Transverse colon (tissue), 3 donors: ENCODE data around the gene CCDC200.

Experiments used
- CTCF ChIP-seq, 5 experiments: fragments of 200-600 bp in 3 of 5; fragments of 450-650 bp in 2 of 5; sonication (generic) in 3 of 5; IDR thresholded peaks; 1 replicate in 2 of 5; 2 replicates in 3 of 5; pipeline ENCODE4 v1.5.1; 2016 to 2017; ENCODE audit warnings: antibody characterized with exemption in 5 of 5, inconsistent platforms in 3 of 5, mild to moderate bottlenecking in 2 of 5, moderate library complexity in 1 of 5
- EP300 ChIP-seq: sonication (generic); formaldehyde crosslinking; IDR thresholded peaks from one replicate; pipeline ENCODE4 v1.6.1; 2017; ENCODE audit warnings: antibody characterized with exemption, low read depth
- POLR2A ChIP-seq: fragments of 450-650 bp; IDR thresholded peaks from one replicate; pipeline ENCODE4 v1.6.1; 2016; ENCODE audit warnings: antibody characterized with exemption, mild to moderate bottlenecking, moderate library complexity

GRCh38 chr17:43211123-43211479 lies 17.3 kb downstream of the CCDC200 start:
- TF ChIP-seq CTCF (IDR thresholded peaks at IDR 0.05), result no peak
- TF ChIP-seq POLR2A, result no peak
- TF ChIP-seq EP300, result no peak
